OCI-LY7 (cell line): ENCODE measurements around the gene COL16A1. TPM values are rescaled to one million over a fixed set of nuclear protein-coding genes. Genes with fewer than 3 reads are reported as not detected.

Source experiments
- BruUV-seq: library from RNA; stranded (reverse); fragments of 400-500 nt; replicated peaks from 2 replicates; lab custom pipeline; 2021; lab: Mats Ljungman, UMichigan
- CTCF ChIA-PET: fragments of 300-600 bp; sonication (Branson Sonifier 250); formaldehyde crosslinking; loops from one replicate; lab custom pipeline; 2022; ENCODE audit warnings: antibody characterized with exemption; ENCODE audit not compliant: unreplicated experiment; lab: Charles Lee
- POLR2A ChIA-PET: fragments of 300-600 bp; sonication (Branson Sonifier 250); formaldehyde crosslinking; loops from one replicate; lab custom pipeline; 2022; ENCODE audit warnings: antibody characterized with exemption; lab: Charles Lee
- DNase-seq: peaks from one replicate; pipeline ENCODE4 v3.0.0-alpha.2; 2015; ENCODE audit warnings: low spot score
- H2AFZ ChIP-seq: fragments of 200-600 bp; sonication (generic), shearing (Covaris generic); 2 replicates; pipeline ENCODE4 v1.6.1; 2014; ENCODE audit warnings: mild to moderate bottlenecking, antibody characterized with exemption, low read length, moderate library complexity
- H3K27ac ChIP-seq: fragments of 200-600 bp; sonication (generic); 2 replicates; pipeline ENCODE4 v1.5.1; 2014; ENCODE audit warnings: mixed run types, low read depth, mild to moderate bottlenecking, moderate library complexity, low read length, inconsistent platforms; ENCODE audit not compliant: poor library complexity, severe bottlenecking
- H3K36me3 ChIP-seq: fragments of 200-600 bp; sonication (generic); 2 replicates; pipeline ENCODE4 v1.6.1; 2014; ENCODE audit warnings: mild to moderate bottlenecking, antibody characterized with exemption, low read length, moderate library complexity, mixed read lengths; ENCODE audit not compliant: insufficient read depth
- H3K4me1 ChIP-seq: fragments of 200-600 bp; sonication (generic); 2 replicates; pipeline ENCODE4 v1.5.1; 2014; ENCODE audit warnings: mild to moderate bottlenecking, low read length; ENCODE audit not compliant: insufficient read depth, poor library complexity, severe bottlenecking
- H3K4me2 ChIP-seq: fragments of 200-600 bp; sonication (generic); 2 replicates; pipeline ENCODE4 v1.6.1; 2014; ENCODE audit warnings: mild to moderate bottlenecking, low read length
- H3K4me3 ChIP-seq: fragments of 200-600 bp; sonication (generic); 2 replicates; pipeline ENCODE4 v1.5.1; 2014; ENCODE audit warnings: mild to moderate bottlenecking, low read depth, low read length; ENCODE audit not compliant: poor library complexity, severe bottlenecking
- H3K79me2 ChIP-seq: fragments of 200-600 bp; sonication (generic); 2 replicates; pipeline ENCODE4 v1.6.1; 2016; ENCODE audit warnings: low read depth, mild to moderate bottlenecking, low read length, moderate library complexity, mixed read lengths; ENCODE audit not compliant: insufficient read depth
- H3K9me2 ChIP-seq: fragments of 200-600 bp; sonication (generic); 2 replicates; pipeline ENCODE4 v1.6.1; 2016; ENCODE audit warnings: mild to moderate bottlenecking, low read length, mixed read lengths; ENCODE audit not compliant: insufficient read depth
- H3K9me3 ChIP-seq: fragments of 200-600 bp; sonication (generic); 2 replicates; pipeline ENCODE4 v1.6.1; 2014; ENCODE audit warnings: mild to moderate bottlenecking, mixed run types, low read length, mixed read lengths
- H4K20me1 ChIP-seq: fragments of 200-600 bp; sonication (generic); 2 replicates; pipeline ENCODE4 v1.6.1; 2014; ENCODE audit warnings: mild to moderate bottlenecking, antibody characterized with exemption, low read length, moderate library complexity, mixed read lengths; ENCODE audit not compliant: insufficient read depth
- CTCF ChIP-seq: fragments of 200-600 bp; sonication (generic); conservative IDR thresholded peaks from 2 replicates; pipeline ENCODE4 v1.5.1; 2014; ENCODE audit warnings: mild to moderate bottlenecking, antibody characterized with exemption, low read length, moderate library complexity, mixed read lengths
- EZH2phosphoT487 ChIP-seq: fragments of 200-600 bp; sonication (generic); IDR thresholded peaks from 2 replicates; pipeline ENCODE4 v1.6.1; 2018; ENCODE audit warnings: low read depth, borderline replicate concordance, mild to moderate bottlenecking, mixed run types, antibody characterized with exemption, low read length, moderate library complexity, mixed read lengths
- intact Hi-C: fragments of 100-400 bp; cut with micrococcal nuclease; formaldehyde crosslinking; loops from one replicate; pipeline ENCODE4 v1.10.0; 2022; ENCODE audit not compliant: unreplicated experiment
- total RNA-seq, 2 experiments: library from RNA; depleted of rRNA in 1 of 2; stranded (reverse); fragments of >200 nt in 1 of 2; shearing (Covaris generic) in 1 of 2; gene quantifications; 2 replicates each; pipeline ENCODE4 v1.2.3, GENCODE V29; 2014 to 2022

Gene COL16A1
- total RNA-seq, 2 experiments from 2014 or later, result not detected

GRCh38 chr1:31723828-31724359, 20.1 kb upstream of the COL16A1 start:
- DNase-seq, result peak; percentile 69
- Histone ChIP-seq H3K9me3 (no peaks in the 10 kb centered on the region), H4K20me1 (no peaks in the 10 kb centered on the region), H3K27ac (no peak overlapping the region), H3K79me2 (no peaks in the 10 kb centered on the region), H3K4me1 (peaks cover 13% of the 10 kb centered on the region), H3K4me2 (no peak overlapping the region), H3K4me3 (no peak overlapping the region), H2AFZ (no peak overlapping the region), H3K9me2 (no peaks in the 10 kb centered on the region), H3K36me3 (no peaks in the 10 kb centered on the region)
- BruUV-seq, result no TSS peak
- intact Hi-C loops, result no loop called here
- TF ChIP-seq CTCF, result no peak
- TF ChIP-seq EZH2phosphoT487, result no peak
- ChIA-PET CTCF (no interaction called here), POLR2A (no interaction called here)

- no peak overlapping the region for H2AFZ ChIP-seq
- H3K9me3 ChIP-seq, result no peaks in the 10 kb centered on the region
- H3K4me1 ChIP-seq, result no peaks in the 10 kb centered on the region
- intact Hi-C loops, result no loop called here
- no peaks in the 10 kb centered on the region for H4K20me1 ChIP-seq
- H3K79me2 ChIP-seq, result no peaks in the 10 kb centered on the region
- H3K27ac ChIP-seq, result no peak overlapping the region
- no peaks in the 10 kb centered on the region for H3K9me2 ChIP-seq
- no peak overlapping the region for H3K4me2 ChIP-seq
- no peak overlapping the region for H3K4me3 ChIP-seq
- no TSS peak for BruUV-seq
- CTCF ChIA-PET, result no interaction called here
- no peak for DNase-seq
- POLR2A ChIA-PET, result interaction anchor here (0.6 kb wide), 1 partner anchor 251 kb away, joined by 5 read pairs; no protein-coding TSS in a partner anchor
- H3K36me3 ChIP-seq, result no peaks in the 10 kb centered on the region
- TF ChIP-seq CTCF (no peak), EZH2phosphoT487 (no peak)
These were observed 14.6 kb upstream of the COL16A1 start for GRCh38 chr1:31718327-31718897.

GRCh38 chr1:31717341-31717740, 13.5 kb upstream of the COL16A1 start:
- Histone ChIP-seq H4K20me1 (no peaks in the 10 kb centered on the region), H3K27ac (no peak overlapping the region), H3K9me2 (no peaks in the 10 kb centered on the region), H3K9me3 (no peaks in the 10 kb centered on the region), H3K79me2 (no peaks in the 10 kb centered on the region), H3K36me3 (no peaks in the 10 kb centered on the region), H3K4me2 (no peak overlapping the region), H3K4me1 (no peaks in the 10 kb centered on the region), H2AFZ (no peak overlapping the region), H3K4me3 (no peak overlapping the region)
- intact Hi-C loops, result no loop called here
- POLR2A ChIA-PET, result no interaction called here
- CTCF ChIA-PET, result interaction anchor here (0.6 to 1.1 kb wide), 2 partner anchors 28 to 1101 kb away, joined by 3 read pairs; no protein-coding TSS in a partner anchor
- DNase-seq, result no peak
- TF ChIP-seq CTCF (no peak), EZH2phosphoT487 (no peak)
- BruUV-seq, result no TSS peak
